Measurements from ENCODE around the gene ADK.

DNA sequence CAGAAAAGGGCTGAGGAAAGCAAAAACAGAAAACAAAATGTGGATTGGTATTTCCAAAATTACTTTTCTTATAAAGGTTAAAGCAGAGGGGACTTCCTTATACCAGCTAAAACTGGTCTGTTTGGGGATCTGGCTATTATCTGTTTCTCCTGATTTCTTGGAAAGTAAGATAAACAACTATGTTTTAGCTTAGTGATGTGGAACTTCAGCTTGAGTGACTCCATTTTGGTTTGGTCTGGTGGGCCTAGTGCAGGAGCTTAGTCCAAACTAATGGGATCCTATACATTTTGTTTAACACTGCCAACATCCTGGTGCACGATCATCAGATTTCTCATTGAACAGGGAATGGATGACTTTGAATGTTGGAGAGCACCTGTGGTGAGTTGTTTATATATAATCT is 283.5 kb downstream of the ADK start:
- no peak for TF ChIP-seq CTCF (IDR thresholded peaks at IDR 0.05; ENCODE audit: extremely low read depth in 1 of 2, insufficient read depth in 1 of 2, low read depth in 1 of 2, low read length in 2 of 2)
- no peak for TF ChIP-seq EZH2 (IDR thresholded peaks at IDR 0.05; ENCODE audit: borderline replicate concordance, low read depth, low read length, severe bottlenecking)
- TF ChIP-seq POLR2A (IDR thresholded peaks at IDR 0.05; ENCODE audit: low read depth, low read length), result no peak
- no peak for TF ChIP-seq MAX (IDR thresholded peaks at IDR 0.05; ENCODE audit: insufficient read depth, insufficient read length)

All from endothelial cell of umbilical vein (primary cell).